ENCODE results near the gene GJD3. TPM values are rescaled to one million over a fixed set of nuclear protein-coding genes. Genes with fewer than 3 reads are reported as not detected.
A peak's percentile ranks its signal among the peaks of the same experiment; 100 is the strongest.

GJD3 gene
- total and polyA plus RNA-seq, 9 of the 15 experiments (the other 6 are each of a cell fraction or from before 2014, with no cell fraction given), result 0.17 to 0.38 TPM; not detected in 7

DNA sequence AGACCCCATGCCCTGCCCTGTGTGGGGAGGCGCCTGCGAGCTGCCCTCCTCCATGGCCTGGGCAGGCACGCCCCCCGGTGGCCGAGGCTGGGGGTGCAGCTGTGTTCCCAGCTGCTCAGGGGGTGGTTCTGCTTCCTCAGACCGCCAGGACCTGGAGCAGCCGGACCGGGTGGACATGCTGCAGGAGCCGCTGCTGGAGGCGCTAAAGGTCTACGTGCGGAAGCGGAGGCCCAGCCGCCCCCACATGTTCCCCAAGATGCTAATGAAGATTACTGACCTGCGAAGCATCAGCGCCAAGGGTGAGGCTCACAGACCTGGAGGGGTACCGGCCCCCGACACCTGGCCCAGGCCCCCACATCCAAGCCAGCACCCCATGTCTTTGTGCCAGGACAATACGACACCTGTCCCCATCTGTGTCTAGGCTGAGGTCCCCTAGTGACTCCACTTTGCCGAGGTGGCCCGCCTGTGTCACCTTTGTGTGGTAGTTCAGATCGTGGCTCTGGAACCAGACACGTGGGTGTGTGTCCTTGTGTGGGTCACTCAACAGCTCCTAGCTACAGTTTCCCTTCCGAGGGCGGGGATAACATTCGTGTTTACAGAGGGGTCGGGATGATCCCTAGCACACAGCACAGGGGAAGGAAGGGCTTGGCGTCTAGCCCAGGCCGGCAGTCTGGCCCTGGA, 9.3 kb downstream of the GJD3 start (continued):
- TF ChIP-seq, protein P1, sequence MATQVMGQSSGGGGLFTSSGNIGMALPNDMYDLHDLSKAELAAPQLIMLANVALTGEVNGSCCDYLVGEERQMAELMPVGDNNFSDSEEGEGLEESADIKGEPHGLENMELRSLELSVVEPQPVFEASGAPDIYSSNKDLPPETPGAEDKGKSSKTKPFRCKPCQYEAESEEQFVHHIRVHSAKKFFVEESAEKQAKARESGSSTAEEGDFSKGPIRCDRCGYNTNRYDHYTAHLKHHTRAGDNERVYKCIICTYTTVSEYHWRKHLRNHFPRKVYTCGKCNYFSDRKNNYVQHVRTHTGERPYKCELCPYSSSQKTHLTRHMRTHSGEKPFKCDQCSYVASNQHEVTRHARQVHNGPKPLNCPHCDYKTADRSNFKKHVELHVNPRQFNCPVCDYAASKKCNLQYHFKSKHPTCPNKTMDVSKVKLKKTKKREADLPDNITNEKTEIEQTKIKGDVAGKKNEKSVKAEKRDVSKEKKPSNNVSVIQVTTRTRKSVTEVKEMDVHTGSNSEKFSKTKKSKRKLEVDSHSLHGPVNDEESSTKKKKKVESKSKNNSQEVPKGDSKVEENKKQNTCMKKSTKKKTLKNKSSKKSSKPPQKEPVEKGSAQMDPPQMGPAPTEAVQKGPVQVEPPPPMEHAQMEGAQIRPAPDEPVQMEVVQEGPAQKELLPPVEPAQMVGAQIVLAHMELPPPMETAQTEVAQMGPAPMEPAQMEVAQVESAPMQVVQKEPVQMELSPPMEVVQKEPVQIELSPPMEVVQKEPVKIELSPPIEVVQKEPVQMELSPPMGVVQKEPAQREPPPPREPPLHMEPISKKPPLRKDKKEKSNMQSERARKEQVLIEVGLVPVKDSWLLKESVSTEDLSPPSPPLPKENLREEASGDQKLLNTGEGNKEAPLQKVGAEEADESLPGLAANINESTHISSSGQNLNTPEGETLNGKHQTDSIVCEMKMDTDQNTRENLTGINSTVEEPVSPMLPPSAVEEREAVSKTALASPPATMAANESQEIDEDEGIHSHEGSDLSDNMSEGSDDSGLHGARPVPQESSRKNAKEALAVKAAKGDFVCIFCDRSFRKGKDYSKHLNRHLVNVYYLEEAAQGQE (IDR thresholded peaks at IDR 0.05; ENCODE audit: borderline replicate concordance), result peak; percentile 94
- TF ChIP-seq, protein P1 (CRISPR knock-in tag; IDR thresholded peaks at IDR 0.05; ENCODE audit: low read depth), result no peak
- no peak for TF ChIP-seq TAF1 (IDR thresholded peaks at IDR 0.05; ENCODE audit: control insufficient read depth, extremely low read depth, insufficient read depth, low read length, severe bottlenecking)
- TF ChIP-seq CCNT2 (IDR thresholded peaks at IDR 0.05; ENCODE audit: borderline replicate concordance, extremely low read depth, insufficient read length, low read depth, low read length), result peak; percentile 2
- 0 out of 2 replicates have a peak, but pooled peaks have one; percentile 49 for TF ChIP-seq PREB (CRISPR knock-in tag; IDR thresholded peaks at IDR 0.05)
- TF ChIP-seq, protein P2, sequence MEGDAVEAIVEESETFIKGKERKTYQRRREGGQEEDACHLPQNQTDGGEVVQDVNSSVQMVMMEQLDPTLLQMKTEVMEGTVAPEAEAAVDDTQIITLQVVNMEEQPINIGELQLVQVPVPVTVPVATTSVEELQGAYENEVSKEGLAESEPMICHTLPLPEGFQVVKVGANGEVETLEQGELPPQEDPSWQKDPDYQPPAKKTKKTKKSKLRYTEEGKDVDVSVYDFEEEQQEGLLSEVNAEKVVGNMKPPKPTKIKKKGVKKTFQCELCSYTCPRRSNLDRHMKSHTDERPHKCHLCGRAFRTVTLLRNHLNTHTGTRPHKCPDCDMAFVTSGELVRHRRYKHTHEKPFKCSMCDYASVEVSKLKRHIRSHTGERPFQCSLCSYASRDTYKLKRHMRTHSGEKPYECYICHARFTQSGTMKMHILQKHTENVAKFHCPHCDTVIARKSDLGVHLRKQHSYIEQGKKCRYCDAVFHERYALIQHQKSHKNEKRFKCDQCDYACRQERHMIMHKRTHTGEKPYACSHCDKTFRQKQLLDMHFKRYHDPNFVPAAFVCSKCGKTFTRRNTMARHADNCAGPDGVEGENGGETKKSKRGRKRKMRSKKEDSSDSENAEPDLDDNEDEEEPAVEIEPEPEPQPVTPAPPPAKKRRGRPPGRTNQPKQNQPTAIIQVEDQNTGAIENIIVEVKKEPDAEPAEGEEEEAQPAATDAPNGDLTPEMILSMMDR (IDR thresholded peaks at IDR 0.05 in 2 of 3, conservative IDR thresholded peaks at IDR 0.05 in 1 of 3; ENCODE audit: insufficient read depth in 2 of 3, low read depth in 1 of 3, low read length in 3 of 3), result peak; percentile 94 to 98 (median 95)
- no peak for TF ChIP-seq NFE2 (IDR thresholded peaks at IDR 0.05; ENCODE audit: low read depth)
- TF ChIP-seq SREBF1 (IDR thresholded peaks at IDR 0.05; ENCODE audit: borderline replicate concordance, low read depth, low read length), result 0 out of 2 replicates have a peak, but pooled peaks have one; percentile 24
- TF ChIP-seq ARID2 (IDR thresholded peaks at IDR 0.05), result peak; percentile 95
- 0 out of 4 replicates have a peak, but pooled peaks of 1 of the 2 experiments have one; percentile 29 for TF ChIP-seq RCOR1 (IDR thresholded peaks at IDR 0.05; ENCODE audit: borderline replicate concordance in 1 of 2, low read depth in 2 of 2, low read length in 2 of 2)

Data from K562 (cell line).